Tibial nerve (tissue), 4 donors: ENCODE results near the gene MBNL2.

Experiments
- EP300 ChIP-seq, 2 donors: sonication (generic); formaldehyde crosslinking; IDR thresholded peaks; one replicate each; pipeline ENCODE4 v1.6.1; 2017; ENCODE audit warnings: antibody characterized with exemption in 2 of 2, mild to moderate bottlenecking in 1 of 2
- POLR2A ChIP-seq, 2 donors: fragments of 450-650 bp; IDR thresholded peaks; one replicate each; pipeline ENCODE4 v1.6.1; 2017; ENCODE audit warnings: antibody characterized with exemption in 2 of 2, mild to moderate bottlenecking in 2 of 2, moderate library complexity in 2 of 2
- TF ChIP-seq, protein P1 (sequence below), 5 experiments: fragments of 200-600 bp in 3 of 5; fragments of 450-650 bp in 2 of 5; sonication (generic) in 3 of 5; IDR thresholded peaks; one replicate each; pipeline ENCODE4 v1.5.1; 2016 to 2019; ENCODE audit warnings: antibody characterized with exemption in 5 of 5, mild to moderate bottlenecking in 3 of 5, moderate library complexity in 2 of 5

- TF ChIP-seq, protein P1, sequence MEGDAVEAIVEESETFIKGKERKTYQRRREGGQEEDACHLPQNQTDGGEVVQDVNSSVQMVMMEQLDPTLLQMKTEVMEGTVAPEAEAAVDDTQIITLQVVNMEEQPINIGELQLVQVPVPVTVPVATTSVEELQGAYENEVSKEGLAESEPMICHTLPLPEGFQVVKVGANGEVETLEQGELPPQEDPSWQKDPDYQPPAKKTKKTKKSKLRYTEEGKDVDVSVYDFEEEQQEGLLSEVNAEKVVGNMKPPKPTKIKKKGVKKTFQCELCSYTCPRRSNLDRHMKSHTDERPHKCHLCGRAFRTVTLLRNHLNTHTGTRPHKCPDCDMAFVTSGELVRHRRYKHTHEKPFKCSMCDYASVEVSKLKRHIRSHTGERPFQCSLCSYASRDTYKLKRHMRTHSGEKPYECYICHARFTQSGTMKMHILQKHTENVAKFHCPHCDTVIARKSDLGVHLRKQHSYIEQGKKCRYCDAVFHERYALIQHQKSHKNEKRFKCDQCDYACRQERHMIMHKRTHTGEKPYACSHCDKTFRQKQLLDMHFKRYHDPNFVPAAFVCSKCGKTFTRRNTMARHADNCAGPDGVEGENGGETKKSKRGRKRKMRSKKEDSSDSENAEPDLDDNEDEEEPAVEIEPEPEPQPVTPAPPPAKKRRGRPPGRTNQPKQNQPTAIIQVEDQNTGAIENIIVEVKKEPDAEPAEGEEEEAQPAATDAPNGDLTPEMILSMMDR (IDR thresholded peaks at IDR 0.05): no peak
- TF ChIP-seq EP300 (IDR thresholded peaks at IDR 0.05) (no peak), POLR2A (IDR thresholded peaks at IDR 0.05) (no peak)
Measured at GRCh38 chr13:97431171-97431764, 209.1 kb downstream of the MBNL2 start.
